PFSK-1 (cell line): ENCODE data around the gene HECTD1.

Experiments used
- FOXP2 ChIP-seq: optimal IDR thresholded peaks from 2 replicates; pipeline ENCODE3; 2011; ENCODE audit warnings: borderline replicate concordance, control low read depth, inconsistent platforms; ENCODE audit not compliant: insufficient read depth; ENCODE audit errors: extremely low read length, extremely low read depth
- POLR2AphosphoS5 ChIP-seq: IDR thresholded peaks from 2 replicates; pipeline ENCODE4 v1.6.1; 2012; ENCODE audit warnings: low read depth, mild to moderate bottlenecking, control low read depth, low read length, moderate library complexity
- SIN3A ChIP-seq: IDR thresholded peaks from 2 replicates; pipeline ENCODE4 v1.6.1; 2012; ENCODE audit warnings: mild to moderate bottlenecking, low read length, moderate library complexity, borderline replicate concordance; ENCODE audit not compliant: insufficient read depth
- TAF1 ChIP-seq: IDR thresholded peaks from 2 replicates; pipeline ENCODE4 v1.6.1; 2012; ENCODE audit warnings: low read length, control low read depth, borderline replicate concordance; ENCODE audit not compliant: insufficient read depth
- TF ChIP-seq, protein P1 (sequence below), 2 experiments: IDR thresholded peaks; 2 replicates each; pipeline versions ENCODE4 v1.6.1 to v1.8.0; 2011 to 2012; ENCODE audit warnings: low read depth in 2 of 2, low read length in 2 of 2, control low read depth in 1 of 2, inconsistent platforms in 1 of 2, mild to moderate bottlenecking in 1 of 2, moderate library complexity in 1 of 2; ENCODE audit not compliant: insufficient read depth in 1 of 2

GRCh38 chr14:31060253-31060875 lies 147.2 kb downstream of the HECTD1 start:
- TF ChIP-seq, protein P1, sequence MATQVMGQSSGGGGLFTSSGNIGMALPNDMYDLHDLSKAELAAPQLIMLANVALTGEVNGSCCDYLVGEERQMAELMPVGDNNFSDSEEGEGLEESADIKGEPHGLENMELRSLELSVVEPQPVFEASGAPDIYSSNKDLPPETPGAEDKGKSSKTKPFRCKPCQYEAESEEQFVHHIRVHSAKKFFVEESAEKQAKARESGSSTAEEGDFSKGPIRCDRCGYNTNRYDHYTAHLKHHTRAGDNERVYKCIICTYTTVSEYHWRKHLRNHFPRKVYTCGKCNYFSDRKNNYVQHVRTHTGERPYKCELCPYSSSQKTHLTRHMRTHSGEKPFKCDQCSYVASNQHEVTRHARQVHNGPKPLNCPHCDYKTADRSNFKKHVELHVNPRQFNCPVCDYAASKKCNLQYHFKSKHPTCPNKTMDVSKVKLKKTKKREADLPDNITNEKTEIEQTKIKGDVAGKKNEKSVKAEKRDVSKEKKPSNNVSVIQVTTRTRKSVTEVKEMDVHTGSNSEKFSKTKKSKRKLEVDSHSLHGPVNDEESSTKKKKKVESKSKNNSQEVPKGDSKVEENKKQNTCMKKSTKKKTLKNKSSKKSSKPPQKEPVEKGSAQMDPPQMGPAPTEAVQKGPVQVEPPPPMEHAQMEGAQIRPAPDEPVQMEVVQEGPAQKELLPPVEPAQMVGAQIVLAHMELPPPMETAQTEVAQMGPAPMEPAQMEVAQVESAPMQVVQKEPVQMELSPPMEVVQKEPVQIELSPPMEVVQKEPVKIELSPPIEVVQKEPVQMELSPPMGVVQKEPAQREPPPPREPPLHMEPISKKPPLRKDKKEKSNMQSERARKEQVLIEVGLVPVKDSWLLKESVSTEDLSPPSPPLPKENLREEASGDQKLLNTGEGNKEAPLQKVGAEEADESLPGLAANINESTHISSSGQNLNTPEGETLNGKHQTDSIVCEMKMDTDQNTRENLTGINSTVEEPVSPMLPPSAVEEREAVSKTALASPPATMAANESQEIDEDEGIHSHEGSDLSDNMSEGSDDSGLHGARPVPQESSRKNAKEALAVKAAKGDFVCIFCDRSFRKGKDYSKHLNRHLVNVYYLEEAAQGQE (IDR thresholded peaks at IDR 0.05; ENCODE audit: insufficient read depth in 1 of 2, low read depth in 2 of 2, low read length in 2 of 2), result no peak
- no peak for TF ChIP-seq SIN3A
- no peak for TF ChIP-seq POLR2AphosphoS5
- no peak for TF ChIP-seq TAF1
- TF ChIP-seq FOXP2, result no peak
